Stimulated activated CD4-positive, alpha-beta T cell treated with anti-CD3 and anti-CD28 coated beads, Interleukin-1b, Interleukin-23, amount 100 ng/mL, for 1 hour (primary cell): ENCODE data around the gene WNK1.

Experiments
- DNase-seq, 2 donors: peaks; one replicate each; pipeline ENCODE4 v3.0.0-alpha.2; 2020; ENCODE audit warnings: low read depth in 2 of 2

The WNK1 gene

DNA sequence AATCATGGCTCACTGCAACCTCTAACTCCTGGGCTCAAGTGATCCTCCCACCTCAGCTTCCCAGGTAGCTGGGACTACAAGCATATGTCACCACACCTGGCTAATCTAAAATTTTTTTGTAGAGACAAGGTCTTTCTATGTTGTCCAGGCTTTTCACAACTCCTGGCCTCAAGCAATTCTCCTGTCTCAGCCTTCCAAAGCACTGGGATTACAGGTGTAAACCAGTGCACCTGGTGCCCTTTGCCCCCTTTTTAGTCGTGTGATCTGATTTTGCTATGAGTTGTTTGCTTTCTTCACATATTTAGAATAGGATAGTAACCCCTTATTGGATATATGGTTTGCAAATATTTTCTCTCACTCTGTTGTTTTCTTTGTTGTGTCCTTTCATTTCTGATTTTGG is 198.8 kb downstream of the WNK1 start:
- DNase-seq = no peak

- no peak for DNase-seq
Observed at GRCh38 chr12:953776-954175, 201.4 kb downstream of the WNK1 start.

GRCh38 chr12:954741-955140 is 202.4 kb downstream of the WNK1 start:
- DNase-seq = no peak

DNA sequence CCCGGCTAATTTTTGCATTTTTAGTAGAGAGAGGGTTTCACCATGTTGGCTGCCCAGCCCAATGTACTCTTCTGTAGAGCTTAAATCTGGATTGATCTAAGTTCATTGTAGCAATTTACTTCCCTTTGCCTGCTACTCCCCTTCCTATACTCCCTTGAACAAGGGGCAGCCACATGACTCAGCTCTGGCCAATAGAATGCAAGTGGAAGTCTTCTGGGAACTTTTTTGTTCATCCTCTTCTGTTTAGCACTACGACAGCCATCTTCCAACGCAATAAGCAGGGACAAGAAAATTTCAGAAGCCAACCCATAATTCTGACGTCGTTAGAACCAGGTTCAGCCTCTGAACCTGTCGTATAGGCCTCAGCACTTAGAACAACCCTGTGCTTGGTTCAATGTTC is 203.6 kb downstream of the WNK1 start:
- DNase-seq = no peak

- DNase-seq = no peak
Observed at GRCh38 chr12:958588-959123, 206.3 kb downstream of the WNK1 start.
